SU-DHL-6 (cell line): ENCODE measurements around the gene LRRC26.

Experiments
- EZH2phosphoT487 ChIP-seq: fragments of 200-600 bp; sonication (generic), shearing (Covaris generic); conservative IDR thresholded peaks from 2 replicates; pipeline ENCODE4 v1.6.1; 2018; ENCODE audit warnings: mild to moderate bottlenecking, antibody characterized with exemption, low read length, moderate library complexity, mixed read lengths
- TF ChIP-seq, protein P1 (sequence below): fragments of 200-600 bp; sonication (generic); IDR thresholded peaks from one replicate; pipeline ENCODE4 v1.5.1; 2017; ENCODE audit warnings: antibody characterized with exemption, mild to moderate bottlenecking, low read length, moderate library complexity; ENCODE audit not compliant: insufficient read depth, poor library complexity, severe bottlenecking

DNA sequence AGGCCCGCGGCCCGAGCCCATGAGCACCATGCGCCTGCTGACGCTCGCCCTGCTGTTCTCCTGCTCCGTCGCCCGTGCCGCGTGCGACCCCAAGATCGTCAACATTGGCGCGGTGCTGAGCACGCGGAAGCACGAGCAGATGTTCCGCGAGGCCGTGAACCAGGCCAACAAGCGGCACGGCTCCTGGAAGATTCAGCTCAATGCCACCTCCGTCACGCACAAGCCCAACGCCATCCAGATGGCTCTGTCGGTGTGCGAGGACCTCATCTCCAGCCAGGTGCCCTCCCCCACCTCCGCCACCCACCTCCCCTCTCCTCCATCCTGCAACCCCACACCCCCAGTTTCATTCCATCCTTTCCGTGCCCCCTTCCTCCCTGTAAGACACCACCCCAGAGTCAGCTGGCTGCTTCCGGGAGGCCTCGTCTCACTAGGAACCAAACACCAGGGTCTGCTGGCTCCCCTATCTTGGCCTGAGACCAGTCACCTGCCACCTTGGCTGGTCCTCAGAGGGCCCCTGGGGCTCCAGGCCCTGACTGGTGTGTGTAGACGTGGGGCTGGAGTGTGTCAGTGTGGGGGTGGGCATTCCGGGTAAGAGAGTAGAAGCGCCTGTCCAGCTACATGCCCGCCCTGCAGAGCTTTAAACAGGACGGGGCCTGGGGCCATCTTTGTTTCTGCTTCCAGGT lies 30.2 kb downstream of the LRRC26 start:
- TF ChIP-seq, protein P1, sequence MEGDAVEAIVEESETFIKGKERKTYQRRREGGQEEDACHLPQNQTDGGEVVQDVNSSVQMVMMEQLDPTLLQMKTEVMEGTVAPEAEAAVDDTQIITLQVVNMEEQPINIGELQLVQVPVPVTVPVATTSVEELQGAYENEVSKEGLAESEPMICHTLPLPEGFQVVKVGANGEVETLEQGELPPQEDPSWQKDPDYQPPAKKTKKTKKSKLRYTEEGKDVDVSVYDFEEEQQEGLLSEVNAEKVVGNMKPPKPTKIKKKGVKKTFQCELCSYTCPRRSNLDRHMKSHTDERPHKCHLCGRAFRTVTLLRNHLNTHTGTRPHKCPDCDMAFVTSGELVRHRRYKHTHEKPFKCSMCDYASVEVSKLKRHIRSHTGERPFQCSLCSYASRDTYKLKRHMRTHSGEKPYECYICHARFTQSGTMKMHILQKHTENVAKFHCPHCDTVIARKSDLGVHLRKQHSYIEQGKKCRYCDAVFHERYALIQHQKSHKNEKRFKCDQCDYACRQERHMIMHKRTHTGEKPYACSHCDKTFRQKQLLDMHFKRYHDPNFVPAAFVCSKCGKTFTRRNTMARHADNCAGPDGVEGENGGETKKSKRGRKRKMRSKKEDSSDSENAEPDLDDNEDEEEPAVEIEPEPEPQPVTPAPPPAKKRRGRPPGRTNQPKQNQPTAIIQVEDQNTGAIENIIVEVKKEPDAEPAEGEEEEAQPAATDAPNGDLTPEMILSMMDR: no peak
- TF ChIP-seq EZH2phosphoT487: no peak
